Subcutaneous abdominal adipose tissue (tissue), 5 donors: ENCODE measurements around the gene IKZF1.

Source experiments
- H3K27ac ChIP-seq: one replicate; pipeline ENCODE4 v1.7.0; 2013; ENCODE audit warnings: low read depth, mild to moderate bottlenecking, inconsistent platforms, low read length, moderate library complexity
- H3K27me3 ChIP-seq, 5 donors: one replicate each; pipeline ENCODE4 v1.7.0; 2013; ENCODE audit warnings: low read length in 5 of 5, inconsistent platforms in 1 of 5; ENCODE audit not compliant: control insufficient read depth in 5 of 5, insufficient read depth in 4 of 5
- H3K36me3 ChIP-seq, 5 donors: one replicate each; pipeline ENCODE4 v1.7.0; 2013; ENCODE audit warnings: low read length in 5 of 5; ENCODE audit not compliant: control insufficient read depth in 5 of 5, insufficient read depth in 5 of 5
- H3K4me1 ChIP-seq, 5 donors: one replicate each; pipeline ENCODE4 v1.7.0; 2013; ENCODE audit warnings: low read length in 5 of 5, mild to moderate bottlenecking in 3 of 5, moderate library complexity in 1 of 5; ENCODE audit not compliant: control insufficient read depth in 5 of 5, insufficient read depth in 5 of 5
- H3K4me3 ChIP-seq, 5 donors: one replicate each; pipeline ENCODE4 v1.7.0; 2013; ENCODE audit warnings: low read length in 5 of 5, low read depth in 1 of 5
- H3K9ac ChIP-seq, 5 donors: one replicate each; pipeline ENCODE4 v1.7.0; 2013; ENCODE audit warnings: low read length in 5 of 5, mild to moderate bottlenecking in 4 of 5, moderate library complexity in 3 of 5
- H3K9me3 ChIP-seq, 5 donors: one replicate each; pipeline ENCODE4 v1.7.0; 2013; ENCODE audit warnings: low read length in 5 of 5; ENCODE audit not compliant: control insufficient read depth in 5 of 5
- donor health status: healthy.
- donor health status: healthy.
- donor health status: healthy.
- donor health status: healthy.
- donor health status: healthy.

Gene IKZF1

DNA sequence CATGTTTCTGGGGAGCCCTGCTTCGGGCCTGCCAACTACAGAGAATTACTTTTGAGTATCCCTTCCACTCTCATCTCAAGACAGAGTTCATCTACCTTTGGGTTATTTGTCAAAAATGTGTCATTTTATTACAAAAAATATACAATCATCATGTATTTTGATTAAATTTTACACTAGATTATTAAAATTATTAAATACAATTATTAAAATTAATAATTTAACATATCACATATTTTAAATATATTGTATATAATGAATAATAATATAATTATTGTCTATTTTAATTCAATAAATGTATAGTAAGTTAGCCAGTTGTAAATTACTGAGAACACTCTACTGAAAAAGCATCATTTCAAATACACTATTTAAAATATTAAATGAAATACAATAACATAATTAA lies 94.7 kb downstream of the IKZF1 start:
- Histone ChIP-seq H3K4me1 (no peaks in the 10 kb centered on the region), H3K36me3 (peaks cover 0 to 16% (median 0%) of the 10 kb centered on the region in 5 donors), H3K9me3 (no peaks in the 10 kb centered on the region), H3K9ac (no peak overlapping the region), H3K27ac (no peak overlapping the region), H3K4me3 (no peak overlapping the region), H3K27me3 (peaks cover 0 to 19% (median 13%) of the 10 kb centered on the region in 5 donors)

DNA sequence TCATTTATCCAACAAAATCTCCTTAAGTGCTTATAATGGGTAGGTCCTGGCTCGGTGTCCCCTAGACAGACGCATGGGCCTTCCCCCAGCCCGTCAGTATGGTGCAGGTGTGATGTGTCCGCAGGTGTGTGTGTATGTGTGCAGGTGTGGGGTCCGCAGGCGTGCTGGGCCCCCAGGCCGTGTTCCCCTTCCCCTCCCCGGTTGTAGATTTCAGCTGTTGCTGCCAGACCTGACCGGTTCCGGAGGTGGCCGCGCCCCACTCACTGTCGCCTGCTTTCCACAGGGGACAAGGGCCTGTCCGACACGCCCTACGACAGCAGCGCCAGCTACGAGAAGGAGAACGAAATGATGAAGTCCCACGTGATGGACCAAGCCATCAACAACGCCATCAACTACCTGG lies 95.1 kb downstream of the IKZF1 start:
- Histone ChIP-seq H3K27ac (no peak overlapping the region), H3K4me1 (no peaks in the 10 kb centered on the region), H3K9me3 (no peaks in the 10 kb centered on the region), H3K27me3 (peaks cover 0 to 19% (median 13%) of the 10 kb centered on the region in 5 donors), H3K36me3 (peaks cover 0 to 16% (median 0%) of the 10 kb centered on the region in 5 donors), H3K9ac (no peak overlapping the region), H3K4me3 (no peak overlapping the region)

GRCh38 chr7:50400114-50400513 lies 95.6 kb downstream of the IKZF1 start:
- Histone ChIP-seq H3K4me3 (no peak overlapping the region), H3K9me3 (no peaks in the 10 kb centered on the region), H3K27ac (no peak overlapping the region), H3K4me1 (no peaks in the 10 kb centered on the region), H3K9ac (no peak overlapping the region), H3K36me3 (peaks cover 0 to 16% (median 0%) of the 10 kb centered on the region in 5 donors), H3K27me3 (peaks cover 0 to 19% (median 13%) of the 10 kb centered on the region in 5 donors)

DNA sequence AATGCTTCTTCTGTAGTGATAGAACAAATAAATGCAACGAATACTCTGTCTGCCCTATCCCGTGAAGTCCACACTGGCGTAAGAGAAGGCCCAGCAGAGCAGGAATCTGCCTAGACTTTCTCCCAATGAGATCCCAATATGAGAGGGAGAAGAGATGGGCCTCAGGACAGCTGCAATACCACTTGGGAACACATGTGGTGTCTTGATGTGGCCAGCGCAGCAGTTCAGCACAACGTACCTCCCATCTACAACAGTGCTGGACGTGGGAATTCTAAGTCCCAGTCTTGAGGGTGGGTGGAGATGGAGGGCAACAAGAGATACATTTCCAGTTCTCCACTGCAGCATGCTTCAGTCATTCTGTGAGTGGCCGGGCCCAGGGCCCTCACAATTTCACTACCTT lies 99.9 kb downstream of the IKZF1 start:
- no peak overlapping the region for H3K27ac ChIP-seq
- no peak overlapping the region for H3K4me3 ChIP-seq
- H3K9ac ChIP-seq, result no peak overlapping the region
- H3K27me3 ChIP-seq, result peaks cover 0 to 29% (median 18%) of the 10 kb centered on the region in 5 donors
- peaks cover 0 to 14% (median 0%) of the 10 kb centered on the region in 5 donors for H3K36me3 ChIP-seq
- H3K9me3 ChIP-seq, result no peaks in the 10 kb centered on the region
- H3K4me1 ChIP-seq, result peaks cover 0 to 4% (median 0%) of the 10 kb centered on the region in 5 donors

- H3K4me1 ChIP-seq, result peaks cover 0 to 10% (median 0%) of the 10 kb centered on the region in 5 donors
- H3K36me3 ChIP-seq, result peaks cover 0 to 6% (median 0%) of the 10 kb centered on the region in 5 donors
- peaks cover 0 to 22% (median 11%) of the 10 kb centered on the region in 5 donors for H3K27me3 ChIP-seq
Measured at GRCh38 chr7:50405221-50405620, 100.7 kb downstream of the IKZF1 start.

GRCh38 chr7:50406935-50407334 lies 102.4 kb downstream of the IKZF1 start:
- Histone ChIP-seq H3K36me3 (no peaks in the 10 kb centered on the region), H3K27me3 (peaks cover 0 to 13% (median 5%) of the 10 kb centered on the region in 5 donors), H3K27ac (no peak overlapping the region), H3K9me3 (no peaks in the 10 kb centered on the region), H3K4me3 (no peak overlapping the region), H3K4me1 (peaks cover 0 to 15% (median 0%) of the 10 kb centered on the region in 5 donors), H3K9ac (no peak overlapping the region)

More at GRCh38 chr7:50405221-50405620, 100.7 kb downstream of the IKZF1 start:
- no peak overlapping the region for H3K27ac ChIP-seq
- no peaks in the 10 kb centered on the region for H3K9me3 ChIP-seq
- no peak overlapping the region for H3K9ac ChIP-seq
- H3K4me3 ChIP-seq, result no peak overlapping the region

DNA sequence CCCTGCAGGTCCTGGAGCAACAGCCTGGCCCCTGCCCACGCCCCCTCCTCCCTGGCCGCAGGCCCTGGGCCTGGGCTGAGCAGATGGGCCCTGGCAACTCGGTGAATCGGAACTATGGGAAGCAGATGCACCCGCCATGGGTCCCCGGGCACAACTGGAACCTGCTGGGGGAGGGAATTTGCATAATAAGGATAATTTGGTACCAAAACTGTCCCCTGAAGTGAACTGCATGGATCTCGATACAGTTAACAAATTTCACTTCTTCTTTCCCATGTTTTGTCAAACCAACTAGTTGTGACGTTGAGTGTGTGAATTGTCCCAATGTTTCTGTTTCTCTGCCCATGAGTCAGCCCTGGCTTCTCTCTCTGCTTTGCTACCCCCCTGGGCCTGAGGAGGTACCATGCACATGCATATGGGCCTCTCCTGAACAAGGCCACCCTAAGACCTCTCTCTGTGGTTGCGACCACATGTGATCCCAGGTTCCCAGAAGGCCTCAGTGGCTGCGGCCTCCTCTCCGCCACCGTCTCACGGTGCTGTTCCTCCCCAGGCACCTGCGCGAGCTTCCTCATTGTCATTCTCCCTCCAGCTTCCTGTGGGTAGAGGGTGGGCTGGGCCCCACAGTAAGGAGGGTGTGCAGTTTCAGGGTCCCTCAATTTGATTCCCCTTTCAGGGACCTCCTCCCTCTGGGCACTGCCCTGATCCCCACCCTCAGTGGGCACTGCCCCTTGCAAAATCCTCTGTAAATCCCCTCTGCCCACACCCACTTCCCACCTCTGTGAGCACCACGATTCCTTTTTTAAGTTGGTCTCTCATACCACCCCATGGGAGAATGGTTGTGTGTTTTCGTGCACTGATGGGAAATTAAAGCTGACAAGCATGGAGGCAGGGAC lies 105.6 kb downstream of the IKZF1 start:
- H3K27ac ChIP-seq, result no peak overlapping the region
- H3K36me3 ChIP-seq, result no peaks in the 10 kb centered on the region
- peaks cover 0 to 13% (median 5%) of the 10 kb centered on the region in 5 donors for H3K27me3 ChIP-seq
- H3K4me3 ChIP-seq, result no peak overlapping the region
- no peaks in the 10 kb centered on the region for H3K9me3 ChIP-seq
- H3K4me1 ChIP-seq, result peaks cover 0 to 15% (median 0%) of the 10 kb centered on the region in 5 donors
- H3K9ac ChIP-seq, result no peak overlapping the region

DNA sequence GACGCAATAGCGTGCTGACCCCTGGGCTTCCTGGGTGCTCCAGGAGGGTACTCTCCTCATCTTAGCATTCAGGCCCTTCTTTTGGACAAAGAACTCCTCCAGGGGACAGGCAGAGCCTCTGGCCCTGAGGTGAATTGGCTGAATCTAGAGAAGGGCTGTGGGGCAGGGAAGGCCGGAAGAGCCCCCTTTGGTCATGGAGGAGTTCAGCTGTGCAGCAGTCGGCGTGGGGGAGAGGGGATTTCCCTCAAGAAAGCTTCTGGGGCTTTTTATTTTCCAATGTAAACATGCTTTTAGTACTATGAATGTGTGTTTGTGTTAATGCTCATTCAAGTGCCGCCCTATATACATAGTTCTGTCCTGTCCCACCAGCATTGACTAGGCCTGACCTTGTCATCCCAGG lies 106.8 kb downstream of the IKZF1 start:
- peaks cover 0 to 11% (median 5%) of the 10 kb centered on the region in 5 donors for H3K27me3 ChIP-seq
- peaks cover 0 to 23% (median 2%) of the 10 kb centered on the region in 5 donors for H3K4me1 ChIP-seq
- no peaks in the 10 kb centered on the region for H3K9me3 ChIP-seq
- H3K27ac ChIP-seq, result no peak overlapping the region
- H3K9ac ChIP-seq, result no peak overlapping the region
- H3K4me3 ChIP-seq, result no peak overlapping the region
- no peaks in the 10 kb centered on the region for H3K36me3 ChIP-seq

DNA sequence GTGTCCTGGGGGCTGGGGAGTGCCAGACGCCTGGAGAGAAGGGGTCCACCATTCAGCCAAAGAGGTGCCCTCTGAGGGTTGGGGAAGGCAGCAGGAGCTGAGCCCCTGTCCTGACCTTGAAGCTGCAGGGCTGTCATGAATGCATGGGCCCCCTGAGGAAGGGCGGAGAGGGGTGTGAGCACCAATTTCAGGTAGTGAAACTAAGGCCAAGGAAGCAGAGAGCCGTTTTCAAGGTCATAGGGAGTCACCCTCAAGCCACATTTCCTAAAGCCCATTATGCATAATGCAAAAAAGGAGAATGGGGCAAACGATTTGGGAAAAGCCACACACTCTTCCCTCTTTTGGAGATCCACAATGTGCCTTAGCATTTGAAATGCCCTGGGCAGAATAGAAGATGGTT lies 108.5 kb downstream of the IKZF1 start:
- no peak overlapping the region for H3K27ac ChIP-seq
- no peak overlapping the region for H3K9ac ChIP-seq
- H3K4me3 ChIP-seq, result no peak overlapping the region
- H3K9me3 ChIP-seq, result no peaks in the 10 kb centered on the region
- H3K4me1 ChIP-seq, result peaks cover 0 to 30% (median 2%) of the 10 kb centered on the region in 5 donors
- H3K36me3 ChIP-seq, result no peaks in the 10 kb centered on the region
- H3K27me3 ChIP-seq, result peaks cover 0 to 3% (median 0%) of the 10 kb centered on the region in 5 donors

GRCh38 chr7:50413561-50413960 lies 109.0 kb downstream of the IKZF1 start:
- H3K9me3 ChIP-seq, result no peaks in the 10 kb centered on the region
- peaks cover 0 to 30% (median 2%) of the 10 kb centered on the region in 5 donors for H3K4me1 ChIP-seq
- H3K4me3 ChIP-seq, result no peak overlapping the region

More at GRCh38 chr7:50413561-50413960, 109.0 kb downstream of the IKZF1 start:
- no peaks in the 10 kb centered on the region for H3K36me3 ChIP-seq
- no peak overlapping the region for H3K9ac ChIP-seq
- no peak overlapping the region for H3K27ac ChIP-seq
- H3K27me3 ChIP-seq, result peaks cover 0 to 3% (median 0%) of the 10 kb centered on the region in 5 donors
